ENCODE measurements around the gene SCAPER.
"Not testable (repeated sequence)": the region's sequence is repeated elsewhere in the genome, so short reads cannot be mapped to it uniquely, and the experiment has no call there.

The SCAPER gene

GRCh38 chr15:76913737-76914136, 8.6 kb upstream of the SCAPER start:
- DNase-seq (ENCODE audit: low read depth) = no peak

GRCh38 chr15:76912430-76912829, 7.3 kb upstream of the SCAPER start:
- no peak for DNase-seq (ENCODE audit: low read depth)

- no peak for DNase-seq (ENCODE audit: low read depth)
Measured at GRCh38 chr15:76905855-76906254, 715 bp upstream of the SCAPER start.

- peak; percentile 24 for DNase-seq (ENCODE audit: low read depth)
Measured at GRCh38 chr15:76904461-76905012, 603 bp downstream of the SCAPER start.

GRCh38 chr15:76903251-76903681, 1.9 kb downstream of the SCAPER start:
- DNase-seq (ENCODE audit: low read depth) = peak; percentile 73

- no peak for DNase-seq (ENCODE audit: low read depth)
Measured at GRCh38 chr15:76901965-76902364, 3.2 kb downstream of the SCAPER start.

- DNase-seq (ENCODE audit: low read depth) = not testable (repeated sequence)
Measured at GRCh38 chr15:76899931-76900310, 5.2 kb downstream of the SCAPER start.

GRCh38 chr15:76899176-76899930, 5.8 kb downstream of the SCAPER start:
- not testable (repeated sequence) for DNase-seq (ENCODE audit: low read depth)

- DNase-seq (ENCODE audit: low read depth) = no peak
Measured at GRCh38 chr15:76898102-76898501, 7.0 kb downstream of the SCAPER start.

GRCh38 chr15:76894174-76894573, 11.0 kb downstream of the SCAPER start:
- DNase-seq (ENCODE audit: low read depth) = no peak

GRCh38 chr15:76892836-76893235, 12.3 kb downstream of the SCAPER start:
- DNase-seq (ENCODE audit: low read depth) = not testable (repeated sequence)

- not testable (repeated sequence) for DNase-seq (ENCODE audit: low read depth)
Measured at GRCh38 chr15:76887280-76888141, 17.6 kb downstream of the SCAPER start.

GRCh38 chr15:76885212-76885611, 19.9 kb downstream of the SCAPER start:
- DNase-seq (ENCODE audit: low read depth) = no peak

GRCh38 chr15:76875911-76876310, 29.2 kb downstream of the SCAPER start:
- DNase-seq (ENCODE audit: low read depth) = no peak

- not testable (repeated sequence) for DNase-seq (ENCODE audit: low read depth)
Measured at GRCh38 chr15:76873066-76873465, 32.1 kb downstream of the SCAPER start.

GRCh38 chr15:76871930-76872329, 33.2 kb downstream of the SCAPER start:
- DNase-seq (ENCODE audit: low read depth) = no peak

GRCh38 chr15:76868740-76869139, 36.4 kb downstream of the SCAPER start:
- no peak for DNase-seq (ENCODE audit: low read depth)

GRCh38 chr15:76866716-76867321, 38.3 kb downstream of the SCAPER start:
- peak; percentile 46 for DNase-seq (ENCODE audit: low read depth)

GRCh38 chr15:76866008-76866407, 39.1 kb downstream of the SCAPER start:
- peak; percentile 75 for DNase-seq (ENCODE audit: low read depth)

GRCh38 chr15:76865548-76865991, 39.6 kb downstream of the SCAPER start:
- no peak for DNase-seq (ENCODE audit: low read depth)

GRCh38 chr15:76864586-76864985, 40.6 kb downstream of the SCAPER start:
- DNase-seq (ENCODE audit: low read depth) = no peak

- DNase-seq (ENCODE audit: low read depth) = no peak
Measured at GRCh38 chr15:76863693-76864092, 41.4 kb downstream of the SCAPER start.

All from amniotic epithelial cell (primary cell).